SW 1271 (cell line): ENCODE data around the gene RBFA.
A peak's percentile ranks its signal among the peaks of the same experiment; 100 is the strongest.

ENCODE experiments used
- DNase-seq, 2 experiments: peaks; one replicate each; lab custom pipeline; 2025; lab: John Stamatoyannopoulos, UW

Gene RBFA

GRCh38 chr18:80029690-80030089 is 4.5 kb upstream of the RBFA start:
- no peak for DNase-seq

GRCh38 chr18:80033181-80034067 is 810 bp upstream of the RBFA start:
- DNase-seq, result peak in 1 of 2 experiments; percentile 65

GRCh38 chr18:80034852-80035406 is 695 bp downstream of the RBFA start:
- no peak for DNase-seq

GRCh38 chr18:80035997-80036396 is 1.8 kb downstream of the RBFA start:
- no peak for DNase-seq

- DNase-seq, result no peak
These were observed 3.1 kb downstream of the RBFA start for GRCh38 chr18:80037300-80037699.

GRCh38 chr18:80037869-80038630 is 3.8 kb downstream of the RBFA start:
- no peak for DNase-seq

GRCh38 chr18:80040515-80040914 is 6.3 kb downstream of the RBFA start:
- DNase-seq, result no peak

GRCh38 chr18:80041424-80041823 is 7.2 kb downstream of the RBFA start:
- DNase-seq, result no peak

- DNase-seq, result no peak
These were observed 8.6 kb downstream of the RBFA start for GRCh38 chr18:80042785-80043184.

GRCh38 chr18:80044072-80044471 is 9.8 kb downstream of the RBFA start:
- no peak for DNase-seq

GRCh38 chr18:80046011-80046410 is 11.8 kb downstream of the RBFA start:
- no peak for DNase-seq

GRCh38 chr18:80046431-80046830 is 12.2 kb downstream of the RBFA start:
- DNase-seq, result no peak

GRCh38 chr18:80046961-80047541 is 12.8 kb downstream of the RBFA start:
- no peak for DNase-seq

GRCh38 chr18:80050797-80051196 is 16.6 kb downstream of the RBFA start:
- DNase-seq, result no peak

GRCh38 chr18:80056095-80056494 is 21.9 kb downstream of the RBFA start:
- no peak for DNase-seq

GRCh38 chr18:80059945-80060344 is 25.7 kb downstream of the RBFA start:
- no peak for DNase-seq

- DNase-seq, result no peak
These were observed 31.5 kb downstream of the RBFA start for GRCh38 chr18:80065705-80066104.

GRCh38 chr18:80067321-80067720 is 33.1 kb downstream of the RBFA start:
- DNase-seq, result no peak

GRCh38 chr18:80067897-80068296 is 33.7 kb downstream of the RBFA start:
- DNase-seq, result no peak

- no peak for DNase-seq
These were observed 34.5 kb downstream of the RBFA start for GRCh38 chr18:80068571-80069272.

- DNase-seq, result no peak
These were observed 36.6 kb downstream of the RBFA start for GRCh38 chr18:80070825-80071224.

GRCh38 chr18:80074183-80074582 is 39.9 kb downstream of the RBFA start:
- DNase-seq, result no peak
